Panc1 (cell line): Measurements from ENCODE around the gene DDX59.

ENCODE experiments used
- CTCF ChIP-seq: fragments of 450-650 bp; IDR thresholded peaks from 2 replicates; pipeline ENCODE4 v1.5.1; 2017; ENCODE audit warnings: mild to moderate bottlenecking
- POLR2AphosphoS5 ChIP-seq: IDR thresholded peaks from 2 replicates; pipeline ENCODE4 v1.6.1; 2012; ENCODE audit warnings: mild to moderate bottlenecking, low read depth, low read length, moderate library complexity
- REST ChIP-seq, 2 experiments: IDR thresholded peaks; 2 replicates each; pipeline ENCODE4 v1.6.1; 2011 to 2012; ENCODE audit warnings: low read depth in 2 of 2, control low read depth in 1 of 2, low read length in 1 of 2, mild to moderate bottlenecking in 1 of 2, moderate library complexity in 1 of 2; ENCODE audit not compliant: insufficient read depth in 1 of 2
- SIN3A ChIP-seq: IDR thresholded peaks from 2 replicates; pipeline ENCODE4 v1.6.1; 2012; ENCODE audit warnings: low read depth, mild to moderate bottlenecking, low read length, moderate library complexity, borderline replicate concordance; ENCODE audit not compliant: insufficient read depth
- TCF7L2 ChIP-seq: IDR thresholded peaks from 2 replicates; pipeline ENCODE4 v1.6.1; 2011; ENCODE audit warnings: mild to moderate bottlenecking, low read depth, low read length, inconsistent platforms

GRCh38 chr1:200706111-200706814 lies 36.6 kb upstream of the DDX59 start:
- TF ChIP-seq SIN3A (no peak), CTCF (no peak), REST (IDR thresholded peaks at IDR 0.05; ENCODE audit: insufficient read depth in 1 of 2, low read depth in 2 of 2, low read length in 1 of 2) (no peak), TCF7L2 (no peak), POLR2AphosphoS5 (no peak)
